SH-SY5Y (cell line): ENCODE measurements around the gene SOAT2.

Source experiments
- GATA2 ChIP-seq: IDR thresholded peaks from 2 replicates; pipeline ENCODE4 v1.6.1; 2011; ENCODE audit warnings: mild to moderate bottlenecking, low read depth, low read length
- GATA3 ChIP-seq: IDR thresholded peaks from 2 replicates; pipeline ENCODE4 v1.6.1; 2011; ENCODE audit warnings: low read depth, mild to moderate bottlenecking, low read length, moderate library complexity

- no peak for TF ChIP-seq GATA3
- TF ChIP-seq GATA2 = no peak
Observed at GRCh38 chr12:53059434-53060063, 43.7 kb upstream of the SOAT2 start.
